ENCODE measurements around the gene BCL11B. TPM values are rescaled to one million over a fixed set of nuclear protein-coding genes. Genes with fewer than 3 reads are reported as not detected.

Gene BCL11B
- total RNA-seq, 1 donor from 2014 or later: 2.6 TPM

DNA sequence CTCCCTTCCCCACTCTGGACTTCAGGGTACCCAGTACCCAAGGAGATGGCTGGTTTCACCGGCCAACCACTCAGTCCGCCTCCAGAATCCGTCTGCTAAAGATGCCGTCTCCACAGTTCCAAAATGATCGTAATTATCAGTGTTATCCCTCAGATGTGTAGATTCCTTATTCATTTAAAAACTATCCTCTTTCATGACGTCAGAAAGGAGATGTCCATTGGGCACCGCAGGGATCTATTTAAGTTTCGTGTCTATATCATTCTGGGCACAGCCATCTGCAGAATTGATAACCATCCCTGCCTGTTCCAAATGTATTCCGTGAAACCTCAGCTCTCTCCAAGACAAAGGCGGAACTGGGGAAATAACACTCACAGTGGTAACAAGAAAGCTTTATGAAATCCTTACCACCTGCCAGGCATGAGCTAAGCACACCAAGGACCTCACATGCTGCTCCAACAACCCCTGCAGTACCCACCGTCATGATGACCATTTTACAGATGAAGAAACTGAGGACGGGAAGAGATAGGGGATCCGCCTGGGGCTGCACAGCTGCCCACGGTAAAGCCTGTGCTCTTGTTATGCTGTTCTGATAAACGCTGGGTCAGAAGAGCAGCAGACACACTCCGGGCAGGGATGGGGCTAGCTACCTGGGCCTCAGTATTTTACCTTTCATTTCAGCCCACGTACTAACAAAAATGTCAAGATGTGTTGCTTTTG is 90.0 kb downstream of the BCL11B start:
- H3K36me3 Mint-ChIP-seq (ENCODE audit: unreplicated experiment): no peaks in the 10 kb centered on the region
- TF ChIP-seq, protein P1, sequence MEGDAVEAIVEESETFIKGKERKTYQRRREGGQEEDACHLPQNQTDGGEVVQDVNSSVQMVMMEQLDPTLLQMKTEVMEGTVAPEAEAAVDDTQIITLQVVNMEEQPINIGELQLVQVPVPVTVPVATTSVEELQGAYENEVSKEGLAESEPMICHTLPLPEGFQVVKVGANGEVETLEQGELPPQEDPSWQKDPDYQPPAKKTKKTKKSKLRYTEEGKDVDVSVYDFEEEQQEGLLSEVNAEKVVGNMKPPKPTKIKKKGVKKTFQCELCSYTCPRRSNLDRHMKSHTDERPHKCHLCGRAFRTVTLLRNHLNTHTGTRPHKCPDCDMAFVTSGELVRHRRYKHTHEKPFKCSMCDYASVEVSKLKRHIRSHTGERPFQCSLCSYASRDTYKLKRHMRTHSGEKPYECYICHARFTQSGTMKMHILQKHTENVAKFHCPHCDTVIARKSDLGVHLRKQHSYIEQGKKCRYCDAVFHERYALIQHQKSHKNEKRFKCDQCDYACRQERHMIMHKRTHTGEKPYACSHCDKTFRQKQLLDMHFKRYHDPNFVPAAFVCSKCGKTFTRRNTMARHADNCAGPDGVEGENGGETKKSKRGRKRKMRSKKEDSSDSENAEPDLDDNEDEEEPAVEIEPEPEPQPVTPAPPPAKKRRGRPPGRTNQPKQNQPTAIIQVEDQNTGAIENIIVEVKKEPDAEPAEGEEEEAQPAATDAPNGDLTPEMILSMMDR (IDR thresholded peaks at IDR 0.05; ENCODE audit: partially characterized antibody, unreplicated experiment): no peak
- peaks cover 2% of the 10 kb centered on the region for H3K4me1 Mint-ChIP-seq (ENCODE audit: low read depth, unreplicated experiment)
- H3K27me3 Mint-ChIP-seq (ENCODE audit: unreplicated experiment): peaks cover 2% of the 10 kb centered on the region
- no peak overlapping the region for H3K27ac Mint-ChIP-seq (ENCODE audit: unreplicated experiment)
- peaks cover 6% of the 10 kb centered on the region for H3K9me3 Mint-ChIP-seq (ENCODE audit: unreplicated experiment)
- no peak overlapping the region for H3K4me3 Mint-ChIP-seq (ENCODE audit: unreplicated experiment)
- DNase-seq: no peak

DNA sequence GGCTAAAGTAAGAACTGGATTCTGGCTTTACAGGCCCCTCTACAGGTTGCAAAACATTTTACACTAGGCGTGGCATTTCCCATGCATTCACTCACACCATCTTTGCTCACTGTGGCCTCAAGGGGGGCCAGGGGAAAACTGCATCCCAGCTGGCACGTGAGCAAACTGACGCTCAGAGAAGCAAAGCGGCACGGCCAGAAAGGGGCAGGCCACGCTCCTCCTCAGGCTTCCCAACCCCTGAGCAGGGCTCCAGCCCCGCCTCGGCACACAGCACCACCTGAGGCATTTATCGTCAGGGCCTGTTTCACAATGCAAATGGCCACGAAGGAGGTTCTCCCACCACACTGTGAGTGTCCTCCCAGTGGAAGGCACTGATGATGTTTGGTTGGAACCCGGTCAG is 90.8 kb downstream of the BCL11B start:
- no peaks in the 10 kb centered on the region for H3K4me1 Mint-ChIP-seq (ENCODE audit: low read depth, unreplicated experiment)
- DNase-seq: no peak
- H3K27me3 Mint-ChIP-seq (ENCODE audit: unreplicated experiment): peaks cover 4% of the 10 kb centered on the region
- TF ChIP-seq, protein P1 (IDR thresholded peaks at IDR 0.05; ENCODE audit: partially characterized antibody, unreplicated experiment): no peak
- no peak overlapping the region for H3K4me3 Mint-ChIP-seq (ENCODE audit: unreplicated experiment)
- peaks cover 7% of the 10 kb centered on the region for H3K9me3 Mint-ChIP-seq (ENCODE audit: unreplicated experiment)
- no peaks in the 10 kb centered on the region for H3K36me3 Mint-ChIP-seq (ENCODE audit: unreplicated experiment)
- no peak overlapping the region for H3K27ac Mint-ChIP-seq (ENCODE audit: unreplicated experiment)

- H3K4me3 Mint-ChIP-seq (ENCODE audit: unreplicated experiment): no peak overlapping the region
- TF ChIP-seq, protein P1 (IDR thresholded peaks at IDR 0.05; ENCODE audit: partially characterized antibody, unreplicated experiment): no peak
- H3K27ac Mint-ChIP-seq (ENCODE audit: unreplicated experiment): no peak overlapping the region
- H3K9me3 Mint-ChIP-seq (ENCODE audit: unreplicated experiment): peaks cover 4% of the 10 kb centered on the region
- DNase-seq: no peak
- no peaks in the 10 kb centered on the region for H3K36me3 Mint-ChIP-seq (ENCODE audit: unreplicated experiment)
- no peaks in the 10 kb centered on the region for H3K4me1 Mint-ChIP-seq (ENCODE audit: low read depth, unreplicated experiment)
- peaks cover 2% of the 10 kb centered on the region for H3K27me3 Mint-ChIP-seq (ENCODE audit: unreplicated experiment)
These were observed 92.1 kb downstream of the BCL11B start for GRCh38 chr14:99179946-99180345.

- no peak overlapping the region for H3K4me3 Mint-ChIP-seq (ENCODE audit: unreplicated experiment)
These were observed 92.5 kb downstream of the BCL11B start for GRCh38 chr14:99179506-99179905.

More at GRCh38 chr14:99179506-99179905, 92.5 kb downstream of the BCL11B start:
- H3K27me3 Mint-ChIP-seq (ENCODE audit: unreplicated experiment): peaks cover 2% of the 10 kb centered on the region
- no peaks in the 10 kb centered on the region for H3K36me3 Mint-ChIP-seq (ENCODE audit: unreplicated experiment)
- no peak for DNase-seq
- TF ChIP-seq, protein P1 (IDR thresholded peaks at IDR 0.05; ENCODE audit: partially characterized antibody, unreplicated experiment): no peak
- no peaks in the 10 kb centered on the region for H3K4me1 Mint-ChIP-seq (ENCODE audit: low read depth, unreplicated experiment)
- H3K9me3 Mint-ChIP-seq (ENCODE audit: unreplicated experiment): peaks cover 4% of the 10 kb centered on the region
- no peak overlapping the region for H3K27ac Mint-ChIP-seq (ENCODE audit: unreplicated experiment)

Data from glutamatergic neuron (in vitro differentiated cells).